T-helper 1 cell treated with Interleukin-12 subunit alpha and Interleukin-12 subunit beta and Interleukin-4 antibody, amounts not matched to agents 30 ng/mL and 1 ng/mL, for 36 hours (primary cell): ENCODE measurements around the gene DDX28. TPM values are rescaled to one million over a fixed set of nuclear protein-coding genes. Genes with fewer than 3 reads are reported as not detected.
"Not testable (repeated sequence)": the region's sequence is repeated elsewhere in the genome, so short reads cannot be mapped to it uniquely, and the experiment has no call there.

ENCODE experiments used
- intact Hi-C: fragments of 100-400 bp; cut with micrococcal nuclease; formaldehyde crosslinking; loops from one replicate; pipeline ENCODE4 v1.15.1; 2024
- total RNA-seq: library from RNA; stranded (reverse); gene quantifications from 2 replicates; pipeline ENCODE4 v1.2.3, GENCODE V29; 2022

The DDX28 gene
- total RNA-seq, 1 donor from 2014 or later: 17.9 TPM

- intact Hi-C loops: loop anchor here (1.0 to 2.0 kb wide), 11 partner anchors 18 to 519 kb away; partner anchors contain the start of genes DDX28, DUS2, NFATC3 and PSMB10
These were observed 17.7 kb upstream of the DDX28 start for GRCh38 chr16:68040506-68041288.

- intact Hi-C loops: no loop called here
These were observed 15.0 kb upstream of the DDX28 start for GRCh38 chr16:68037841-68038597.

- intact Hi-C loops: no loop called here
These were observed 12.2 kb upstream of the DDX28 start for GRCh38 chr16:68035227-68035626.

- intact Hi-C loops: no loop called here
These were observed 10.1 kb upstream of the DDX28 start for GRCh38 chr16:68033101-68033500.

- intact Hi-C loops: no loop called here
These were observed 8.9 kb upstream of the DDX28 start for GRCh38 chr16:68031951-68032350.

- intact Hi-C loops: not testable (repeated sequence)
These were observed 7.1 kb upstream of the DDX28 start for GRCh38 chr16:68030108-68030507.

- intact Hi-C loops: no loop called here
These were observed 6.0 kb upstream of the DDX28 start for GRCh38 chr16:68028996-68029395.

GRCh38 chr16:68022278-68022727 is 729 bp downstream of the DDX28 start:
- intact Hi-C loops: loop anchor here (2.0 to 5.0 kb wide), 3 partner anchors 18 to 215 kb away; partner anchors contain the start of genes RANBP10 and TSNAXIP1

GRCh38 chr16:68021490-68021889 is 1.5 kb downstream of the DDX28 start:
- intact Hi-C loops: loop anchor here (5.0 kb wide), 1 partner anchor 214 kb away; the partner anchor contains the start of genes RANBP10 and TSNAXIP1

GRCh38 chr16:68019167-68019680 is 3.8 kb downstream of the DDX28 start:
- intact Hi-C loops: no loop called here

GRCh38 chr16:68015681-68016080 is 7.4 kb downstream of the DDX28 start, which contains the start of gene DPEP2NB:
TSS of gene DPEP2NB (minus strand) at chr16:68015911. CDS start at chr16:68015770, 141 bp downstream.
- intact Hi-C loops: no loop called here

- intact Hi-C loops: no loop called here
These were observed 9.6 kb downstream of the DDX28 start for GRCh38 chr16:68013440-68013839.

- intact Hi-C loops: not testable (repeated sequence)
These were observed 13.2 kb downstream of the DDX28 start for GRCh38 chr16:68009872-68010271.

- intact Hi-C loops: no loop called here
These were observed 13.8 kb downstream of the DDX28 start for GRCh38 chr16:68009157-68009735.

GRCh38 chr16:68005786-68006286 is 17.2 kb downstream of the DDX28 start:
- intact Hi-C loops: loop anchor here (1.0 kb wide), 1 partner anchor 13 kb away; no protein-coding TSS in a partner anchor

- intact Hi-C loops: no loop called here
These were observed 17.8 kb downstream of the DDX28 start for GRCh38 chr16:68005211-68005610.

GRCh38 chr16:68003031-68003430 is 20.0 kb downstream of the DDX28 start:
- intact Hi-C loops: no loop called here

GRCh38 chr16:68000450-68000849 is 22.6 kb downstream of the DDX28 start:
- intact Hi-C loops: no loop called here

GRCh38 chr16:67999985-68000384 is 23.0 kb downstream of the DDX28 start:
- intact Hi-C loops: loop anchor here (1.0 kb wide), 1 partner anchor 107 kb away; the partner anchor contains the start of gene PSKH1

GRCh38 chr16:67998779-67999688 is 24.0 kb downstream of the DDX28 start, which contains the start of gene DPEP2:
TSS of gene DPEP2 (minus strand) at chr16:67999484. CDS start at chr16:67993212, 6,272 bp downstream.
- intact Hi-C loops: loop anchor here (1.0 kb wide), 1 partner anchor 106 kb away; the partner anchor contains the start of gene PSKH1
